ENCODE data around the gene SUN2.

Gene SUN2

DNA sequence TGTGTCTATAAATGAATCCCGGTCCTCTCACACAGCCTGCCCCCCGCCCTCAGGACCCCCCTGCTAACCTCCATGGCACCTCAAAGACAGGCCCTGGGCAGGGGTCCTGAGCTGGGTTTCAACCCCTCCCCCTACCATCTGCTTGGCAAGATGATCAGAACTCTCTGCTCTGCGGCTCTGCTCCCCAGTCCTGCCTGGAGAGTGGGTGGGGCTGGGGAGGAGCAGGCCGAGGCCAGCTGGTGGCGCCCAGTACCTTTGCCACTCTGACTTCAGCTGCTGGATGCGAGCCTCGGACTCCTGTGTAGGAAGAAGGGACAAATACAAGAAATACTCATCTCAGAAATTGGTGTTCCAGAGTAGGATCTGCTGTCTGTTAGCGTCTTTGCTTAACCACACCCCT lies 15.0 kb downstream of the SUN2 start:
- DNase-seq (ENCODE audit: low read depth) = no peak
- no peak overlapping the region for H3K4me3 ChIP-seq (ENCODE audit: low read length)
- TF ChIP-seq CTCF (conservative IDR thresholded peaks at IDR 0.05; ENCODE audit: low read depth, low read length) = no peak

- DNase-seq (ENCODE audit: low read depth) = no peak
- no peak overlapping the region for H3K4me3 ChIP-seq (ENCODE audit: low read length)
- TF ChIP-seq CTCF (conservative IDR thresholded peaks at IDR 0.05; ENCODE audit: low read depth, low read length) = no peak
Observed at GRCh38 chr22:38740116-38740723, 15.6 kb downstream of the SUN2 start.

- no peak overlapping the region for H3K4me3 ChIP-seq (ENCODE audit: low read length)
- no peak for DNase-seq (ENCODE audit: low read depth)
- no peak for TF ChIP-seq CTCF (conservative IDR thresholded peaks at IDR 0.05; ENCODE audit: low read depth, low read length)
Observed at GRCh38 chr22:38739300-38740055, 16.3 kb downstream of the SUN2 start.

DNA sequence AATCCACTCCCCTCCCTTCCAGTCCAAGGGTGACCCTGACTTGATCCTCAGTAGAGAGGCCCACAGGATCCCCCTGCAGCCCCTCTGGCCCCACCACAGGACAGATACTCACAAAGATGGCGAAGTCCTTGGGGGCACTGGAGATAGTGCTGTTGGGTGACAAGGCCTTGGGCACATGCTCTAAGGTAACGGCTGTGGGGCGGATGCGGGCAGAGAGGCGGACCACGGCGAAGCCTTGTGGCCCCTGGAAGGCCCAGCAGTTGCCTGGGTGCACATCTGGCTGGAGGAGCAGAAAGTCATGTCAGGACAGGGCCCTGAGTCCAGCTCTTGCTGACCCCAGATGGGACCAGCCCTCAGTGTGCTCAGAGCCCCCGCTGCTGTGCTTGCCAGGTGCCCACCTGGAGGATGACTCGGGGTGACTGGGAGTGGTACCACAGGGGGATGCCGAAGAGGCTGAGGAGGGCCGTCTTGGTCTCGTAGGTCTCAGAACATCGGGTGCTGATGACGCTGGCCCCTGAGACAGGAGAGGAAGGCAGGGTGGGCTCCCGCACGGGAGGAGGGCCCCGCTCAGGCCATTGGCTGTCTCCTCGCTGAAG lies 17.2 kb downstream of the SUN2 start:
- TF ChIP-seq CTCF (conservative IDR thresholded peaks at IDR 0.05; ENCODE audit: low read depth, low read length) = no peak
- H3K4me3 ChIP-seq (ENCODE audit: low read length) = no peak overlapping the region

DNA sequence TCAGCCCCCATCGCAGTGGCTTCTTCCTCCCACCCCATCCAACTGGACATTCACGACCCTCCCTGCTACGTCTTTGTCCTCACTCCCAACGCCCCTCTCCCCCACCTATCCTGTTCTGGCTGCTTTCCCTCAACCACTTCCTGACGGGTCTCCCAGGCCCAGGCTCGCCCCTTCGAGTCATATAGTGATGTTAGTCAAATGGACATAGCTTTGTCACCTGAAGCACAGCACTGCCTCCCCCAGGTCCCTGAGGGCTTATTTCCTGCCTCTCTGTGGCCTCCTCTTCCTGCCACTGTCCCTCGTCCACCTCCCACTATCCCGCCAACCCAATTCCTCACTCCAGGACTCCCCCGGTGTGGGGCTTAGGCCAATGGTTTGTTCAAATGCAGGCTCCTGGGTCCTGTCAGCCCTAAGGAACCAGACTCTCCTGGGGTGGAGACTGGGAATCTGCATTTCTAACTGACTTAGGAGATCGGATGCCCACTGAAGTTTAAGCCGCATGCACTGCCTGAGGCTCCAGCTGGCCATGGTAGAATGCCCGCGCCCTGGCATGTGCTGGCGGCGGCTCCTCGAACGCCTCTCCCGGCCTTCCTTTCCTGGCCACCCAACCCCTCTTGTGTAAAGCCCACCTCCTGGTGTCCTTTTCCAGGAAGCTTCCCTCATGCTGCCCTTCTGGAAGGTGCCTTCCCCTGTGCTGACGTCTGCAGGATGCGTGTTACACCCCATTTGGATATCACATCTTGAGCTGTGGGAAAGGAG lies 18.3 kb downstream of the SUN2 start:
- H3K4me3 ChIP-seq (ENCODE audit: low read length) = no peak overlapping the region
- no peak for DNase-seq (ENCODE audit: low read depth)
- no peak for TF ChIP-seq CTCF (conservative IDR thresholded peaks at IDR 0.05; ENCODE audit: low read depth, low read length)

More for the DNA sequence above, 17.2 kb downstream of the SUN2 start:
- no peak for DNase-seq (ENCODE audit: low read depth)

DNA sequence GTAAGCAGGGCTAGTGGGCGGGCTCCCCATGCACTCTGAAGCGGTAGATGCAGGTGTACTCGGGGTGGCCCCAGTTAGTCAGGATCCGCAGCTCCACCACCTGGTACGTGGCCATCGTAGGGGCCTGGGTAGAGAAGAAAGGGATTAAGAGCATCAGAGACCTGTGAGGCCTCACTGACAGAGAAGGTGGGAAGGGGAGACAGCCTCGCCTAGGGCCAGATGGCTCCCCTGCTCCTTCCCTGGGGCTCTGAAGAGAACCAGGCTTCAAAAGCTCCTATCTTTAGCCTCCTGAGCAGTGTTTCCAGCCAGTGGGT lies 19.6 kb downstream of the SUN2 start:
- H3K4me3 ChIP-seq (ENCODE audit: low read length) = no peak overlapping the region
- TF ChIP-seq CTCF (conservative IDR thresholded peaks at IDR 0.05; ENCODE audit: low read depth, low read length) = no peak
- no peak for DNase-seq (ENCODE audit: low read depth)

Data from retinal pigment epithelial cell (primary cell).